Endothelial cell of umbilical vein (primary cell): Measurements from ENCODE around the gene SPHK2. TPM values are rescaled to one million over a fixed set of nuclear protein-coding genes. Genes with fewer than 3 reads are reported as not detected.

ENCODE experiments used
- BruUV-seq: library from RNA; stranded (reverse); fragments of 400-500 nt; replicated peaks from 2 replicates; lab custom pipeline; 2021; lab: Mats Ljungman, UMichigan
- CTCF ChIA-PET: fragments of 300-600, 350-600 bp; sonication (Branson Sonifier 250); formaldehyde crosslinking; loops from one replicate; lab custom pipeline; 2021; ENCODE audit warnings: antibody characterized with exemption, inconsistent platforms; lab: Charles Lee
- POLR2A ChIA-PET: fragments of 300-600, 350-600 bp; sonication (Branson Sonifier 250); formaldehyde crosslinking; loops from one replicate; lab custom pipeline; 2021; ENCODE audit warnings: antibody characterized with exemption, inconsistent platforms; lab: Charles Lee
- DNase-seq: peaks from one replicate; pipeline ENCODE4 v3.0.0-alpha.2; 2011; ENCODE audit warnings: low read depth, low spot score
- FAIRE-seq: peaks from 2 replicates; lab custom pipeline; 2011; peaks lifted over from hg19 to GRCh38; lab: Jason Lieb, UNC
- H2AFZ ChIP-seq: 2 replicates; pipeline ENCODE4 v1.6.0; 2012; ENCODE audit warnings: low read depth, low read length, control low read depth, inconsistent platforms
- H3K27ac ChIP-seq: 2 replicates; pipeline ENCODE4 v1.5.1; 2011; ENCODE audit warnings: low read depth, mild to moderate bottlenecking, control low read depth, low read length, moderate library complexity; ENCODE audit not compliant: insufficient read depth
- H3K27me3 ChIP-seq, 2 experiments: 2 replicates each; pipeline versions ENCODE4 v1.6.0 to v1.6.1; 2011; ENCODE audit warnings: low read length in 2 of 2, mixed read lengths in 1 of 2; ENCODE audit not compliant: control insufficient read depth in 2 of 2, insufficient read depth in 2 of 2
- H3K36me3 ChIP-seq, 2 experiments: 2 replicates in 1 of 2; 3 replicates in 1 of 2; pipeline ENCODE4 v1.5.1; 2011; ENCODE audit warnings: low read length in 2 of 2, mild to moderate bottlenecking in 1 of 2, moderate library complexity in 1 of 2; ENCODE audit not compliant: control insufficient read depth in 2 of 2, insufficient read depth in 2 of 2; ENCODE audit errors: extremely low read depth in 1 of 2
- H3K4me1 ChIP-seq: 3 replicates; pipeline ENCODE4 v1.5.1; 2011; ENCODE audit warnings: mild to moderate bottlenecking, low read length; ENCODE audit not compliant: control insufficient read depth, insufficient read depth; ENCODE audit errors: extremely low read depth
- H3K4me2 ChIP-seq: 2 replicates; pipeline ENCODE4 v1.6.1; 2011; ENCODE audit warnings: low read length, control low read depth, mixed read lengths; ENCODE audit not compliant: insufficient read depth
- H3K4me3 ChIP-seq, 3 experiments: fragments of 200-600 bp in 1 of 3; sonication (generic), shearing (Covaris generic) in 1 of 3; replicated peaks in 1 of 3; 2 replicates each; pipeline ENCODE4 v1.5.1; 2011 to 2016; ENCODE audit warnings: control low read depth in 3 of 3, low read length in 3 of 3, mild to moderate bottlenecking in 2 of 3, inconsistent platforms in 1 of 3, low read depth in 1 of 3, moderate library complexity in 1 of 3; ENCODE audit not compliant: insufficient read depth in 1 of 3
- H3K79me2 ChIP-seq: 2 replicates; pipeline ENCODE4 v1.6.0; 2012; ENCODE audit warnings: low read length, inconsistent platforms; ENCODE audit not compliant: control insufficient read depth, insufficient read depth
- H3K9ac ChIP-seq: replicated peaks from 2 replicates; pipeline ENCODE3; 2011; ENCODE audit warnings: low read length, control low read depth; ENCODE audit not compliant: insufficient read depth; ENCODE audit errors: extremely low read depth
- H3K9me1 ChIP-seq: replicated peaks from 3 replicates; pipeline ENCODE4 v1.6.0; 2011; ENCODE audit warnings: mild to moderate bottlenecking, low read length; ENCODE audit not compliant: control insufficient read depth, insufficient read depth; ENCODE audit errors: extremely low read depth
- H3K9me3 ChIP-seq: replicated peaks from 2 replicates; pipeline ENCODE4 v1.5.1; 2012; ENCODE audit warnings: low read length, inconsistent platforms; ENCODE audit not compliant: control insufficient read depth, insufficient read depth
- H4K20me1 ChIP-seq: replicated peaks from 2 replicates; pipeline ENCODE3; 2011; ENCODE audit warnings: mild to moderate bottlenecking, low read length; ENCODE audit not compliant: control insufficient read depth, insufficient read depth; ENCODE audit errors: extremely low read depth
- CTCF ChIP-seq, 2 donors: IDR thresholded peaks; 1 replicate in 1 of 2; 2 replicates in 1 of 2; pipeline ENCODE4 v1.5.1; 2011; ENCODE audit warnings: low read length in 2 of 2, mild to moderate bottlenecking in 2 of 2, moderate library complexity in 2 of 2, control low read depth in 1 of 2, inconsistent platforms in 1 of 2, low read depth in 1 of 2; ENCODE audit not compliant: insufficient read depth in 1 of 2; ENCODE audit errors: extremely low read depth in 1 of 2
- FOS ChIP-seq: IDR thresholded peaks from 2 replicates; pipeline ENCODE4 v1.6.1; 2011; ENCODE audit warnings: mild to moderate bottlenecking, low read length, moderate library complexity, borderline replicate concordance; ENCODE audit not compliant: insufficient read depth
- GATA2 ChIP-seq: IDR thresholded peaks from 2 replicates; pipeline ENCODE4 v1.7.0; 2011; ENCODE audit warnings: low read depth, mild to moderate bottlenecking, moderate library complexity, mixed read lengths, low read length; ENCODE audit not compliant: insufficient read length, insufficient read depth
- JUN ChIP-seq: IDR thresholded peaks from 2 replicates; pipeline ENCODE4 v1.6.1; 2011; ENCODE audit warnings: borderline replicate concordance, low read depth; ENCODE audit not compliant: insufficient read length, insufficient read depth
- MAX ChIP-seq: IDR thresholded peaks from 2 replicates; pipeline ENCODE4 v1.6.1; 2011; ENCODE audit not compliant: insufficient read depth, insufficient read length
- MYC ChIP-seq: IDR thresholded peaks from one replicate; pipeline ENCODE4 v1.6.1; 2011; ENCODE audit warnings: mild to moderate bottlenecking, low read depth, low read length
- POLR2AphosphoS5 ChIP-seq: IDR thresholded peaks from 2 replicates; pipeline ENCODE4 v1.6.1; 2012; ENCODE audit warnings: low read depth, mild to moderate bottlenecking, control low read depth, low read length, moderate library complexity; ENCODE audit not compliant: insufficient read depth
- dilution Hi-C: fragments of 300-500 bp; cut with MboI; formaldehyde crosslinking; loops from one replicate; pipeline ENCODE4 v1.15.0; 2019; ENCODE audit warnings: low sequenced_read_pairs; ENCODE audit not compliant: extremely low pct_ligation_motif_present
- intact Hi-C: fragments of 100-400 bp; cut with micrococcal nuclease; formaldehyde crosslinking; loops from one replicate; pipeline ENCODE4 v1.10.0; 2022
- polyA plus RNA-seq, 4 experiments: library from polyadenylated mRNA; depleted of rRNA in 3 of 4; stranded (reverse) in 3 of 4; unstranded in 1 of 4; fragments of >200 nt; gene quantifications; 2 replicates each; pipeline versions ENCODE4 v1.2.1 to v1.2.3, GENCODE V29; 2011 to 2012; ENCODE audit warnings: missing spikeins in 1 of 4
- total RNA-seq: library from RNA; stranded (reverse); gene quantifications from 2 replicates; pipeline ENCODE4 v1.2.3, GENCODE V29; 2021

Gene SPHK2
- total and polyA plus RNA-seq, 2 donors (not counting 3 experiments of a cell fraction or from before 2014, with no cell fraction given): 20.2 to 31.1 TPM

GRCh38 chr19:48660852-48661710 lies 41.8 kb downstream of the SPHK2 start:
- dilution Hi-C loops: no loop called here
- H3K9me1 ChIP-seq: no peaks in the 10 kb centered on the region
- BruUV-seq: no TSS peak
- H3K4me3 ChIP-seq: no peak overlapping the region
- H3K9me3 ChIP-seq: no peaks in the 10 kb centered on the region
- CTCF ChIA-PET: no interaction called here
- POLR2A ChIA-PET: no interaction called here
- no peaks in the 10 kb centered on the region for H3K79me2 ChIP-seq
- TF ChIP-seq JUN: peak; percentile 58
- no peak for TF ChIP-seq MYC
- TF ChIP-seq GATA2: no peak
- TF ChIP-seq FOS: peak; percentile 60
- no peak overlapping the region for H2AFZ ChIP-seq
- peaks cover 0 to 2% of the 10 kb centered on the region in 2 experiments for H3K27me3 ChIP-seq
- peaks cover 2% of the 10 kb centered on the region for H3K4me1 ChIP-seq
- H3K9ac ChIP-seq: no peak overlapping the region
- H3K36me3 ChIP-seq: no peaks in the 10 kb centered on the region
- FAIRE-seq (peak; percentile 98), DNase-seq (peak; percentile 96)
- peak overlapping the region; percentile 19 for H3K27ac ChIP-seq
- intact Hi-C loops: no loop called here
- no peaks in the 10 kb centered on the region for H4K20me1 ChIP-seq
- no peak overlapping the region for H3K4me2 ChIP-seq

- H3K79me2 ChIP-seq: no peaks in the 10 kb centered on the region
- H4K20me1 ChIP-seq: no peaks in the 10 kb centered on the region
- no peaks in the 10 kb centered on the region for H3K36me3 ChIP-seq
- CTCF ChIA-PET: no interaction called here
- H3K9me1 ChIP-seq: no peaks in the 10 kb centered on the region
- no peak overlapping the region for H3K9ac ChIP-seq
- POLR2A ChIA-PET: no interaction called here
- dilution Hi-C loops: no loop called here
- intact Hi-C loops: no loop called here
- no peak overlapping the region for H2AFZ ChIP-seq
- H3K4me3 ChIP-seq: no peak overlapping the region
- BruUV-seq: no TSS peak
- H3K4me2 ChIP-seq: no peak overlapping the region
- FAIRE-seq: no peak
- peaks cover 0 to 2% of the 10 kb centered on the region in 2 experiments for H3K27me3 ChIP-seq
- no peaks in the 10 kb centered on the region for H3K9me3 ChIP-seq
- TF ChIP-seq CTCF (IDR thresholded peaks at IDR 0.05; ENCODE audit: extremely low read depth in 1 of 2, insufficient read depth in 1 of 2, low read depth in 1 of 2, low read length in 2 of 2) (no peak), MAX (no peak), JUN (no peak), POLR2AphosphoS5 (no peak)
- DNase-seq: no peak
- H3K27ac ChIP-seq: no peak overlapping the region
- peaks cover 2% of the 10 kb centered on the region for H3K4me1 ChIP-seq
Observed at GRCh38 chr19:48661711-48662090, 42.4 kb downstream of the SPHK2 start.
